Stimulated activated CD4-positive, alpha-beta T cell treated with anti-CD3 and anti-CD28 coated beads, Interleukin-15, amount 100 ng/mL, for 48 hours (primary cell): ENCODE measurements around the gene BEGAIN.

Experiments
- DNase-seq, 2 donors: peaks; one replicate each; pipeline ENCODE4 v3.0.0-alpha.2; 2020; ENCODE audit warnings: low read depth in 2 of 2

Gene BEGAIN

DNA sequence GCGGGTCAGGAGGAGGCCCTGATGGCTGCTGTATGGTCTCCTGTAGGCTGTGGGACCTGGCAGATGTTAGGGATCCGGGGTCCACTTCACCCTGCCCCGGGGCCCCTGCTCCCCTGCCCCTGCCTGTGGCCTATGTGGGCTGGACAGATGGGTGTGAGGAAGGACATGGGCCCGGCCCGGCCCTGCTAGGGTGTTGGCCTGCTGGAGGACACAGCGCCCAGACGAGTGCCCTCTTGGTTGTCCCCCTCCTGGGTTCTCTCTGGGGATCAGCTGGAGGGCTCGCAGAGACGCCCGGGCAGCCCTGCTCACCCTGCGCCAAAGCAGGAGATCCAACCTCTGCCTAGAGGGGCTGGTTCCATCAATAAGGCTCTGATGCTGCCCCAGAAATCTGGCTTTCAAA, 36.2 kb downstream of the BEGAIN start:
- DNase-seq = no peak

DNA sequence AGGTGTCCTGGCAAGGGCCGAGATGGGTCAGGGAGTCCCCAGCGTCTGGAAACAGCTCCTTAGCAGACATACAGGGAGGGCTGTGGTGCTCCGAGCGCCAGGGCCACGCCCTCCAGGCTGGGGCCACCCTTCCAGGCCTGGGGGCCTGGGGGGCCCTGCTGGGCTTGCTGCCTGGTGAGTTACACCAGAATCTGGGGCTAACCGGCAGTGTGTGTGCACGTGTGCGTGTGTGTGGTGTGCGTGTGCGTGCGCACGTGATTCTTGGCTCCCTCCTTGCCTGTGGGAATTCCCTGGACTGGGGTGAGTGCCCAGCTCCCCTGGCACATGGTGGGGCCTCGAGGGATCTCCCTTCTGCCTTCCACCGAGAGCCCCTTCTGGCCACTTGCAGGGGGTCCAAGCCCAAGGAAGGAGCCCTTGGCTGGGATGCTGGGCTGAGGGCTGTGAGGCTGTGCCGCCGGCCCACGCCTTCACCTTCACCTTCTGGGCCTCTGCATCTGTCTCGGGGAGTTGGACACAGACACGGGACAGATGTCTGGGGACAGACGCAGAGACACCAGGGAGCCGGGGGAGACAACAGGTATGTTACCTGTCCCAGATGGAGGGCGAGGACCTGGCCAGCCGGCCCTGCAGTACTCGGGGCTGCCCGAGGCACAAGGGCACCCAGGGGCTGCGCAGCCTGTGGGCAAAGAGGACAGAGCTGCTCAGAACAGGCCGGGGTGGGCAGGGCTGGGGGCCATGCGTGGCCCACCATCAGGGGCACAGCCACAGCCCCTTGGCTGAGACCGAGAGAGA, 37.2 kb downstream of the BEGAIN start:
- DNase-seq = no peak

DNA sequence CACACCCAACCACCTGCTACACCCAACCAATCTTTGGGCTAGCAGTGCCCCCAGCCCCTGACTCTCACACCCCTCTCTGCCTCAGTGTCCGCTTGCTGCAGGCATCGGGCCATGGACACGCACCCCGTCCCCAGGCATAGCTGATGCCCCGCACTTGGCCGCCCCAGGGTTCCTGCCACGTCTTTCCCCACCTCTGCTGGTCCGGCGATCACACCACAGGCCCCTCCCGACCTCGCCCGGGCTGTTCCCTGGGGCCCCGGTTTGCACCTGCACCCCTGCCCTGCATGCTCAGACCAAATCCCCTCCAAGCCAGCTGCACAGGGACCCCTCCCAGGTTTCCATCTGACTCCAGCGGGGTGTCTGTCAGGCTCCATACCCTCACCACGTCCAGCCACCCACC, 38.3 kb downstream of the BEGAIN start:
- DNase-seq = no peak

DNA sequence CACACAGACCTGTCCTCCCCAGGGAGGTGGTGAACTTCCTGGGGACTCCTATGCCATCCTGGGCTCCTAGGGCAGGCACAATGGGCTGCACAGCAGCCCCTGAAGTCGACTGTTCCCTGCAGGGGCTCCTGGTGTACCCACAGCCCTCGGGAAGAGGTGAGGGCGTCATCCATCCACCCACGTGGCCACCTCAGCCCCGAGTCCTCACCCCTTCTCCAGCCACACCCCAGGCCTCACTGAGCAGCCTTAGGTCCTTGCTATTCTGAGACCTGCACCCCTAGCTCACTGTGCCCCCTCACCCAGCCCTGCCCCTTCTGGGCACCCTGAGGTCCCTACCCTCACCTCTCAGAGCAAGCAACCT, 38.9 kb downstream of the BEGAIN start:
- DNase-seq = no peak

DNA sequence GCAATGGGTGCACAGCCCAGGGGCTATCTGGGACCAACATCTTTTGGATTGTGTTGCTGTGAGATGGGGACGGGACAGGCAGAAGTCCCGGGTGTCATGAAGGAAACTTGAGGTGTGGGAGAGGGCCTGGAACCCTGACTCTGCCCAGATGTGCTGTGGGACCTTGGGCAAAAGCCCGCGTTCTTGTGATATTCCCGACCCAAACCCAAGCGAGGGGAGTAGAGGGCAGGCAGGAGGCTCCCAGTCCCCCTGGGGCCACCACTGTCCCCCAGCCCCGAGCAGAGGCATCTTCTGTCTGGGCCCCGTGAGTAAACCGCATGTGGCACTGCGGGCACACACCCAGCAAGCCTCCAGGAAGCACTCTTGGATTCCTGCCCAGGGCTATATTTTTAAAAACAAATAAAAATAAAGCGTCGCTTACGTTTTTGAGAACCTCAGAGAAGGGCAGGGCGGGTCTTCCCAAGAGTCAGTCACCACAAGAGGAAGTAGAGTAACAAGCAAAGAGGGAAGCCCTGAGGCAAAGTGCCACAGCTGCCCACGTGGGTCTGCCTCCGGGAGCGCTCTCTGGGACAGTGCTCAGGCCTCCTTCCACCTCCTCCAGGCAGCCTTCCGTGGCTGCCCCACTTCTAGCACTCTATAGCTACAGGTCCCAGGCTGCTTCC, 39.5 kb downstream of the BEGAIN start:
- no peak for DNase-seq

GRCh38 chr14:100546051-100546443, 41.2 kb downstream of the BEGAIN start:
- no peak for DNase-seq

- DNase-seq = no peak
Observed at GRCh38 chr14:100545359-100545758, 41.9 kb downstream of the BEGAIN start.

GRCh38 chr14:100544506-100545141, 42.6 kb downstream of the BEGAIN start:
- DNase-seq = no peak

- no peak for DNase-seq
Observed at GRCh38 chr14:100543471-100544455, 43.5 kb downstream of the BEGAIN start.

- DNase-seq = no peak
Observed at GRCh38 chr14:100542619-100543205, 44.5 kb downstream of the BEGAIN start.

- no peak for DNase-seq
Observed at GRCh38 chr14:100541621-100542560, 45.3 kb downstream of the BEGAIN start.

GRCh38 chr14:100540926-100541620, 46.1 kb downstream of the BEGAIN start:
- no peak for DNase-seq

DNA sequence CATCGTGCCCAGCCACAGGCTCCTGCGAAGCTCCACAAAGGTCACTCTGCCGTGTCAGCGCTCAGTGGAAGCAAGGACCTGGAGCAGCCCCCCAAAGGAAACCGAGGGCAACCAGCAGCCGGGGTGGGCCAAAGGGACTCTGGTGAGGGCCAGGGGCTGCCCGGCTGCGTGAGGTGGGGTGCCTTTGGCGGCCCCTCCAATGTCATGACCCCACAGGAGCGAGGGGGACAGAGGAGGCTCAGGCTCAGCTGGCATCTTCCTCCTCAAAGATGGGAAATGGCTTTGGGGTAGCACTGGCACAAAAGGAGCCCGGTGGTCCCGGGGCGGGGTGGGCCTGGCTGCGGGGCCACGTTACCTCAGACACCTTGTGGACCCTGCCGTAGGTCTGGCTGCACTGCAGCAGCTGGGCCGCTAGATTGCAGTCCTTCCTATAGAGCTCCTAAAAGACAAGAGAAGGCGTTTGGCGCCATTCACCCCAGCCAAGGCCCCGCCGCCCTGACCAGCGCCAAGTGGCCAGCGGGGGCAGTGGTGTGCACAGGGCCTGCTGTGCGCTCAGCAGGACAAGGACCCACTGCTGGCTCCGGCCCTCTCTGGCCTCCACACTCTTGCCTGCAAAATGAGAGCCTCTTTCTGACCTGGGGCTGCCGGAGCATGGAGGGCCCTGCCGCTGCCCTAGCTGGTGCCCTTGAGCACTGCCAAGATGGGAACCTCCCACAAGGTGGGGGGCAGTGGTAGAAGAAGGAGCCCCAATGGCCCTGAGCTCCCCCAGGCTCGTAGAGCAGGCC, 46.9 kb downstream of the BEGAIN start:
- no peak for DNase-seq

- DNase-seq = no peak
Observed at GRCh38 chr14:100539766-100540140, 47.5 kb downstream of the BEGAIN start.

DNA sequence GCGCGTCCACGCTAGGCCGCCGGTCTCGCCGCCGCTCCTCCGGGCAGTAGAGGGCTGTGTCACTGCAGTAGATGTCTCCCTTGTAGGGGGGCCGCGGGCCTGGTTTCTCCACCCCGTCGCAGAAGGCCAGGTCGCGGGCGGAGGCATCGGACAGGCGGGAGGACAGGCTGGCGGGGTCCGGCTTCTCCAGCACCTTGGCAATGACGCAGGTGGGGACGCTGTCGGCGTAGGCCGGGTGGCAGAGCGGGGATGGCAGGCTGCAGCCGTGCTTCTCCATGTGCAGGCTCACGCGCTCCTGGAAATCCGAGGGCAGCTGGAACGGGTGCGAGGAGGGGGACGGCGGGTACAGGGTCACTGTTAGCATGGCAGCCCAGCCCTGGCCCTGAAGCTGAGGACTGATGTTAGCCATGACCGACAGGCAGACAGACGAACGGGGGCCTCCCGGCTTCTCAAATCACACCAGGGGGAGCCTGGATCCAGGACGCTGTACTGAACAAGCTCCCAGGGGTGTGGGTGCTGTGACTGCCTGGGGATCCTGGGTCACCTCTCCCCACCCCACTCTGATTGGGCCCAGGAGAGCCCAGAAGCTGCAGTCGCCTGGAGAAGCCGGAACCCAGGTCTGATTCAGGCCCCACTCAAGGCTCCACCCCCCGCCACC, 48.1 kb downstream of the BEGAIN start:
- DNase-seq = no peak

GRCh38 chr14:100538351-100539002, 48.7 kb downstream of the BEGAIN start:
- DNase-seq = no peak

- DNase-seq = no peak
Observed at GRCh38 chr14:100537446-100538350, 49.5 kb downstream of the BEGAIN start.
